GM21576 (cell line): ENCODE data around the gene CFAP58.
A peak's percentile ranks its signal among the peaks of the same experiment; 100 is the strongest.

Source experiments
- ATAC-seq: cut with Tn5 transposase; IDR thresholded peaks from one replicate; pipeline ENCODE4 v1.9.1; 2021; ENCODE audit warnings: mild to moderate bottlenecking, moderate library complexity; ENCODE audit not compliant: unreplicated experiment

Gene CFAP58

DNA sequence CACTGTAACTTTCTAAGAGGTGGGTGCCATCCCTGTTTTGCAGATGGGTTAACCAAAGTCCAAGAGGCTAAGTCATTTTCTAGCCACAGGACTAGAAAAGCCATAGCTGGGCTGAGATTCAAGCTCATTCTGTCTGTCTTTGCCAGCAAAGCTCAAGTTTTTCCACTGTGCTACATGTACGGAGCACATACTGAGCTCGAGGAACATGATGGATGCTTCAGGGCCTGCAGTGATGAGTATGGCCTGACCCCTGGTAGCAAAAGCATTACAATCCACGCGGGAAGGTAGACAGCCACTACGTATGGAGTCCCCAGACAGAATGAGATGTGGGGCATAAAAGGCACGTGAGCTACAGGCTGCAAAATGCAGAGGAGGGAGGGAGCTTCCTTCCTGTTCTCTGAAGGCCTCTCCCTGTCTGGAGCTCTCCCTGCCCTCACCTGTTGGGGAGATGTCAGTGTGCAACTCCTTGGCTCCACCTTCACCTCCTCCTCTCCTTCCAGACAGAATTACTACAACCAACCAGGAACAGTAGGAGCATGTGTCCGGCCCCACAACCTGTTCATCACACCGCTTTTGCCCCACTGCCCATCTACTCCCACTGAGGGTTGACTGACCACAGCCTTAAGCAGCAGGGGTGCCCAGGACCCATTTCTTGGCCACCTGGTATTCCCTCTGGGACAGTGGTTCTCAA lies 31.8 kb upstream of the CFAP58 start:
- no peak for ATAC-seq

- ATAC-seq, result no peak
Observed at GRCh38 chr10:104322416-104322782, 31.2 kb upstream of the CFAP58 start.

GRCh38 chr10:104323085-104323484 lies 30.5 kb upstream of the CFAP58 start:
- ATAC-seq, result no peak

DNA sequence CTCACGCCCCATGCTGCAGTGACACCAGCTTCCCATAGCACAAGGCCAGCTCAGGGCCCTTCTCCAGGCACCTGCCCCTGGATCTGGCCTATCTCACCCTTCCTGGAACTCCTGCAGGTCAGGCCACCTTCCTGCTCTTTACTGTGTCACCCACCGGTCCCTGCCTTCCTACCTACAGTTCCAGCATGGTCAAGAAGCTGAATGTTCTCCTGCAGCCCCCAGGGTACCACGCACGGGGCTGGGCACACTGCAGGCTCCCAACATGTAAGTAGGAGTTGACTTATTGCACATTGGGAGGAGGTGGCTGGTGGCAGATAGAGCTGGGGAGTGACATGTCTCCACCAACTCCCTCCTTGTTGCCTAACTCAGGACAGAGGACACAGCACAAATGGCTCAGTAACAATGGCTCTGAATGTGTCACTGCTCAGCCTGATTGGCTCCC lies 29.9 kb upstream of the CFAP58 start:
- ATAC-seq, result no peak

DNA sequence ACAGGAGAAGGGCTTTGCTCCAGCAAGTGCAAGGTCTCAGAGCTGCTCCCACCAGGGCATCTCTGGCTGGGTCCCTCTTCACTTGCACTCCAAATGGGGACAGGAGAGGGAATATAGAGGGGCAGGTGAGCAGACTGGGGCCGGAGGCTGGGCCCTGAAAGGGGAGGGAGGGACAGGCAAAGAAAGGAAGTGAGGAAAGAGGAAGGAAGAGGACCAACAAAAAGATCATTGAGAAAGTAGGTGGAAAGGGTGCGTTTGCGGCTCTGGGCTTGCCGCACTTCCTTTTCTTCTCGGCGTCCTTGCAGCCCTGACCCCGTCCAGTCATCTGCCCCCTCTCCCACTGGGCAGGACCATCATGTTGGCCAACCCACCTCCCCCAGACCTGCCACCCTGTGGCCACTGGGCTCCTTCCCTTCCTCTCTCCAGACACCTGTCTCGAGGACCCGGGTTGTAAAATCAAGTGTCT lies 29.4 kb upstream of the CFAP58 start:
- ATAC-seq, result no peak

DNA sequence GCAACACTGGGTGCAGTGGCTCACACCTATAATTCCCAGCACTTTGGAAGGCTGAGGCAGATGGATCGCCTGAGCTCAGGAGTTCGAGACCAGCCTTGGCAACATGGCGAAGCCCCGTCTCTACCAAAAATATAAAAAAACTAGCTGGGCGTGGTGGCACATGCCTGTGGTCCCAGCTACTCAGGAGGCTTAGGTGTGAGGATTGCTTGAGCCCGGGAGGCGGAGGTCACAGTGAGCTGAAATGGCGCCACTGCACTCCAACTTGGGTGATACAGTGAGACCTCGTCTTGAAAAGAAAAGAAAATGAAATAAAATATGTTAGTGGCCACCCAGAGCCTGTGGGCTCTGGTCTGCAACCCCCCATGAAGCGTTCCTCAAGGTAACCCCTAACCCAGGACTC lies 28.7 kb upstream of the CFAP58 start:
- ATAC-seq, result no peak

- ATAC-seq, result no peak
Observed at GRCh38 chr10:104325436-104326435, 27.9 kb upstream of the CFAP58 start.

- ATAC-seq, result no peak
Observed at GRCh38 chr10:104326991-104327610, 26.5 kb upstream of the CFAP58 start.

DNA sequence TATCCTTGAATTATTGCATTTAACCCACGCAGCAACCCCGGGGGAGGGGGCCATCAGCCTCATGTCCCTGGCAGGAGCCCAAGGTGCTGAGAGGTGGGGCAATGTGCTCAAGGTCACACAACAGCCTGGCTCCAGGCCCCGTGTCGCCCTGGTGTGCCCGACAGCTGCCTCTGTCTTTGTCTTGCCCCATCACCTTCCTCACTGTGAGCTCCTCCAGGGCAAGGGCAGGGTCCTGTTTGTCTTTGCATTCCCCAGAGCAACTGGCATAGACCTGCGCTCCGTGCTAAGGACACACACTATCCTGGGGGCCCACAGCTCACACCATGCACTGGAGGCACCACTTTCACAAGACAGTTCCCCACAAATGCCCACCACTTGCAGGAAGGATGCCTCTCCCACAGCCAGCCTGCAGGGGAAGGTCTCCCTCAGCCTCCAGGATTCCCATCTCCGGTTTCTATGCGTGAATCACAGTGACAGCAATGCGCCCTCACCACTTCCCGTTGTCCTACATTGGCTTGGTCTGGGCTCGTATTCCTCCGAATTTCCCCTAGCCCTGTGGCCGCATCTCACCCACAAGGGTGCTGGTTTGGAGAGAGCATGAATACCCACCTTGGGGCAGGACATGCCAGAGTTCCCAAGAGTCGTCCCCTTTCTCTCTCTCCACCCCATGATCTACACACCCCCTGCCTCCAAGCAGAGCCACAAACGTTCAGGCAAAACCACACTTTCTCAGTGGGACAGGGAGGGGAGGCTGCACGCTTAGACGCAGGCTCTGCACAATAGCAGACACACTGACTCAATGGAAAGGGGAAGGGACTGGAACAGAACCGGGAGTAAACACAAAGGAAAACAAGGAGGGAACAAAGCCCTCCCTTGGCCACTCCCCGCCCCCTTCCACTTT lies 25.6 kb upstream of the CFAP58 start:
- ATAC-seq, result no peak

- ATAC-seq, result peak; percentile 3
Observed at GRCh38 chr10:104328646-104328895, 25.1 kb upstream of the CFAP58 start.

GRCh38 chr10:104328896-104329710 lies 24.5 kb upstream of the CFAP58 start:
- ATAC-seq, result peak; percentile 38

DNA sequence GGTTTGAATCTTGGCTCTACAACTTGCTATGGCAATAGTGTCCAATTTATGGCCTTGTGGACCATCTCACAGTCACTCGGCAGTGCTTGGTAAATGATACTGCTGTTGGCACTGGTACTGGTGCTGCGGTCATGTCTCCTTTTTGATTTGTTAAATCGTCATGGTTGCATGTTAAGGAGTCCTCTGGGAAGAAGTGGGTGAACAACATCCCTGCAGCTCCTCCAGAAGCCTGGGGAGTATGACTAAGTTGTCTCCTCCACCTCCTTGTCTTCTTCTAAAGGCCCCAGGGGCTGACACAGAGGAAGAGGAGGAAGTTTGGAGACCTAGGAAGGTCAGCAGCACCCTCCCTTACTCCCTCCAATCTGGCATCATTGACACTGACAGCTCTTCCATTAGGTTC lies 23.9 kb upstream of the CFAP58 start:
- ATAC-seq, result no peak

DNA sequence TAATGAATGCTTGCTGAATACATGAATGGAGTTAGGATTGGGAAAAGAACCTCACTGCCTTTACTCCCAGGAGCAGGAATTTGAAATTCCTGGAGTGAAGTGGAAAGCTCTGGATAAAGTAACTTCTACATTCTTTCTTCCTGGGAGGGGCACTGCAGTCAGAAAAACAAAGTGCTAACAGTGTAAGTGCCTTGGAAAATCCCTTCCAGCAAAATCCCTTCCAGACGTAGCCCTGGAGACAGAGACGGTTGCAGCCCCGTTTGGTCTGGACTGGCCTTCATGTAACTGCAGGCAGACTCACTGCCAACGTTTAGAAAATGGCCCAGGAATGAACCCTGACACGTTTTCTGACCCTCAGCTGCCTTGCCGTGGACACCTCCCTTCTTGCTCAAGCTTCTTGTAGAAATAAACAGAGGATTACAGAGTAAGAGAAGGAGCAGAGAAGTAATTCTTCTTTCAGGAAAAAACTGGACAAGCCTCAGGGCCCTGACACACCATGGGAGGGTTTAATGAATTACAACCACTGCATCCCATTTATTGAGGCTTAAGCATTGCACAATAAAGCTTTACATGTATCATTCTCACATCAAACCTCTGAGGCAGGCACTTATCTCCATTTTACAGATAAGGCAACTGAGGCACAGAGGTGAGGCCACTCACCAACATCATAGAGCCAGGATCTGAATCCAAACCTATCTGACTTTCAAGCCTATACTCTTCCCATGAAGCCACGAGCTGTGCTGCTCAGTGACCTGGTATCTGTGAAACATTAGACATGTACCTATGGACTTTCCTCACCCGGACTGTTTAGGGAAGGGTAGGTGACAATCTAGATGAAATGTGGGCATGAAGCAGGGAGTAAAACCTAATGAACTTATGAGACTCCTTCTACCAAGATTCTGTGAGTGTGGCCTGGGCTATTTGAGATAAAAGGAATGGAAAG lies 23.2 kb upstream of the CFAP58 start:
- ATAC-seq, result no peak

DNA sequence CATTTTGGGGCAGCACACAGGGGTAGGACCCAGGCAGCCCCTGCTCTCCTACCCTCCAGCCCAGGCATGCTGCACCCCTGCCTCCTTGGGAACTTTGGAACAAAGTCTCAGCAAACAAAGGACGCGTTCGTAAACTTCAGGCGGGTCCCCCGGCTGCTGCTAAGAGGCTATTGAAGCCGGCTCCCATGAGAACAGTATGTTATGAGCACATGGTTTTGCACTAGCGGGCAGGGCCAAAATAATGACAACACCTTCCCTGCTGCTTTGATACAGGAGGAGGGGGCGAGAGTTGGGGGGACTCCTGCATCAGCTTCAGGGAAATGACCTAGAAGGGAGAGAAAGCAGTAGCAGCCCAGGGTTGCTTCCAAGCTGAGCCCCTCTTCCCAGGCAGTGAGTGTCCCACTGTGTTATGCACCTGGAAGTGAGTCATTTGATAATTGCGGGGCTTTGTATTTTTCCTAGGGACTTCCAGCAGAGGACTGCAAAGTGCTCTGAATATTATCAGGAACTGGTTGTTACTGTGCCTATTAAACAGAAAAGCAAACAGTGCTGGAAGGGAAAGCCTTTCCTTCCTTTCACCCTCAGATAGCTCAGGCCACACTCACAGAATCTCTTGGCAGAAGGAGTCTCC lies 22.3 kb upstream of the CFAP58 start:
- ATAC-seq, result no peak

GRCh38 chr10:104332243-104333031 lies 21.2 kb upstream of the CFAP58 start:
- no peak for ATAC-seq

GRCh38 chr10:104333032-104333727 lies 20.5 kb upstream of the CFAP58 start:
- ATAC-seq, result no peak
